COLO668 (cell line): ENCODE measurements around the gene IWS1.

Source experiments
- DNase-seq: peaks from one replicate; lab custom pipeline; 2025; ENCODE audit not compliant: unreplicated experiment; lab: John Stamatoyannopoulos, UW

Gene IWS1

GRCh38 chr2:127506510-127506909 is 19.8 kb downstream of the IWS1 start:
- DNase-seq, result no peak

GRCh38 chr2:127504552-127505430 is 21.5 kb downstream of the IWS1 start:
- no peak for DNase-seq

- DNase-seq, result no peak
Measured at GRCh38 chr2:127503491-127503890, 22.8 kb downstream of the IWS1 start.

- no peak for DNase-seq
Measured at GRCh38 chr2:127498386-127498785, 27.9 kb downstream of the IWS1 start.

GRCh38 chr2:127490283-127490682 is 36.0 kb downstream of the IWS1 start:
- no peak for DNase-seq

GRCh38 chr2:127486247-127487058 is 39.8 kb downstream of the IWS1 start:
- DNase-seq, result no peak

GRCh38 chr2:127485694-127486071 is 40.6 kb downstream of the IWS1 start:
- no peak for DNase-seq

- no peak for DNase-seq
Measured at GRCh38 chr2:127485051-127485693, 41.1 kb downstream of the IWS1 start.

- DNase-seq, result no peak
Measured at GRCh38 chr2:127482031-127482430, 44.3 kb downstream of the IWS1 start.

GRCh38 chr2:127479866-127480743 is 46.2 kb downstream of the IWS1 start:
- DNase-seq, result no peak

- DNase-seq, result no peak
Measured at GRCh38 chr2:127479219-127479825, 47.0 kb downstream of the IWS1 start.

- no peak for DNase-seq
Measured at GRCh38 chr2:127475788-127476187, 50.5 kb downstream of the IWS1 start.

- no peak for DNase-seq
Measured at GRCh38 chr2:127472268-127472667, 54.0 kb downstream of the IWS1 start.

GRCh38 chr2:127471286-127471988 is 54.9 kb downstream of the IWS1 start:
- DNase-seq, result no peak

- no peak for DNase-seq
Measured at GRCh38 chr2:127469974-127470373, 56.3 kb downstream of the IWS1 start.

- DNase-seq, result no peak
Measured at GRCh38 chr2:127469051-127469450, 57.2 kb downstream of the IWS1 start.

- DNase-seq, result no peak
Measured at GRCh38 chr2:127465258-127465657, 61.0 kb downstream of the IWS1 start.

- DNase-seq, result no peak
Measured at GRCh38 chr2:127464470-127465257, 61.6 kb downstream of the IWS1 start.
